Stimulated activated naive CD4-positive, alpha-beta T cell (primary cell): ENCODE results near the gene AOX1.
"Not testable (repeated sequence)": the region's sequence is repeated elsewhere in the genome, so short reads cannot be mapped to it uniquely, and the experiment has no call there.

Experiments used
- DNase-seq, 6 experiments: peaks; one replicate each; lab custom pipeline; 2025; lab: John Stamatoyannopoulos, UW

Gene AOX1

DNA sequence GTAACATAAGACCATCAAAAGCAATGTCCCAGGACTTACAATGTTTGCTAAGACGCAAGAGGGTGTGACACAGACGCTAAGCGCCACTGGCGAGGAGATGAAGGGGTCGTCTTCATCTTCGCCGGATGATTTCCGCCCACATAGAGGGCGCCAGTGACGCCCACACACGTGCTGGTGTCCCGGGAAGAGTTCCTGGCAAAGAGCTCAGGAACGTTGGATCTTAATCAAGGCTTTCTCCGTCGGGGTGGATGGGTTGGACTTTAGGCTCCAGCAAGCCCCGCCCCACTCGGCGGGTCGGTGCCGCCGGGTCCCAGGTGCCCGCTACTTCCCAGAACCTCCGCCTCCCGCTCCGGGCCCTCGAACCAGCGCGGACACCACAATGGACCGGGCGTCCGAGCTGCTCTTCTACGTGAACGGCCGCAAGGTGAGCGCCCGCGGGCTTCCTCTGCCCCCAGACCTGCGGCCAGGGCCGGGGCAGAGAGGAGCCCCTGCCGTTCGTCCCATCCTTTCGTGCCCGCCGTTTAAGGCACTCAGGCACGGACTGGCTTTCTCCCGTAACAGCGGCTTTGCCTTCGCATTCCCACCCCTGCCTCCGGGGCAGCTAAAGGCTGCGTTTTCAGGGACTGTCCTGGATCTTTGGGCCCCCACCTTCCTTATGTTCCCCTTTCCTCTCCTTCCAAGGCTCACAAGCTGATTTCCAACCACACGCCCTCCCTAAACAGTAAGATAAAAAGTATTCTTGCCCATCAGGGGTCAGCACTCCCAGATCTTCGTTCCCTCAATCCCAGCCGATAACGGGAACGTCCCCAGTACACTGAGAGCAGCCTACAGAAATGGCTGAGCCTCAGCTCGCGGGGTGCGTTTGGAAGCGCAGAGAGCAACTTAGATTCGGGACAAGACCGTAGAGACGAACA lies at the start of gene AOX1:
Gene AOX1 (plus strand): TSS at position 285 of the 914 bp plus-strand sequence. CDS start 95 bp downstream, at position 380.
- peak in 5 of 6 experiments; percentile 7 to 23 (median 10) for DNase-seq

DNA sequence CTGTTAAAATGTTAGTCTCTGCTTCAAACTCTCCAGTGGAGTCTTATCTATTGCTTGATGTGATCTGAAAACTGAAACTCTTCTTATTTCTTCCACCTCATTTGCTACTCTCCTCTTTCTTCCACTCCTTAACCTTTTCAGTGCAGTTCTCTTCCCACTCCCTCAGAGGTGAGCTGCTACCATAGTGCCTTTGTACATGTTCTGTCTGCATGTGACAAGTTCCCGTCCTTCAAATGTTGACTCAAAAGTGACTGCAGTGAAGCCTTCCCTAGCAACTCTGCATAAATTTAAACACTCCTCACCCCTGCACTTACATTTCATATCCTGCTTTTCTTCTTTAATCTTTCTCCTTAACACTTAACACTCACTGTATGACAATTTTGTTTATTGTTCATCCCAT lies 47.7 kb upstream of the AOX1 start:
- DNase-seq = no peak

DNA sequence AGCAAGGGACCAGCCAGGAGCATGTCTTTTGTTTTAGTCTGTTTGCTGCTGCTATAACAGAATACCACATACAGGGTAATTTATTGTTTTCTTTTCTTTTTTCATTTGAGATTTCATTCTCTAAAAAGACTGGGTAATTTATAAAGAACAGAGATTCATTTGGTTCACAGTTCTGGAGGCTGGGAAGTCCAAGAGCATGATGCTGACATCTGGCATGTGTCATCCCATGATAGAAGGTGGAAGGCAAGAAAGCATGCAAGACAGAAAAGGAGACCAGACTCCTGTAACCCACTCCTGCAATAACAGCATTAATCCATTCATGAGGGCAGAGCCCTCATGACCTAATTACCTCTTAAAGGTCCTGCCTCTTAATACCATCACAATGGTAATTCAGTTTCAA lies 45.0 kb upstream of the AOX1 start:
- DNase-seq = no peak

DNA sequence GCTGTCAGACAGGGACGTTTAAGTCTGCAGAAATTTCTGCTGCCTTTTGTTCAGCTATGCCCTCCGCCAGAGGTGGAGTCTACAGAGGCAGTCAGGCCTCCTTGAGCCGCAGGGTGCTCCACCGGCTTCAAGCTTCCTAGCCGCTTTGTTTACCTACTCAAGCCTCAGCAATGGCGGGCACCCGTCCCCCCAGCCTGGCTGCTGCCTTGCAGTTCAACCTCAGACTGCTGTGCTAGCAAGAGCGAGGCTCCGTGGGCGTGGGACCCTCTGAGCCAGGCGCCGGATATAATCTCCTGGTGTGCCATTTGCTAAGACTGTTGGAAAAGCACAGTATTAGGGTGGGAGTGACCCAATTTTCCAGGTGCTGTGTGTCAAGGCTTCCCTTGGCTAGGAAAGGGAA lies 19.2 kb upstream of the AOX1 start:
- DNase-seq = not testable (repeated sequence)

DNA sequence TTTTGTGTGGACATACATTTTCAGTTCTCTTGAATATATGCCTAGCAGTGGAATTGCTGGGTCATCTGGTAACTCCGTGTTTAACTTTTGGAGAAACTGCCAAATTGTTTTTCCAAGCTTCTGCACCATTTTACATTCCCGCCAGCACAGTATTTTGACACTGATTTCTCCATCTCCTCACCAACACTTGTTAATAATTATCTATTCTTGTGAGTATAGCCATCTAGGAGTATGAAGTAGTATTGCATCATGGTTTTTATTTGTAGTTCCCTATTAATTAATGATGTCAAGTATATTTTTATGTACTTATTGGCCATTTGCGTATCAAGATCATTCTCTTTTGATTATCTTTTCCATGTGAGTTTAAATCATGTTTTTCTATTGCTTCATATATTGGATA lies 17.9 kb upstream of the AOX1 start:
- DNase-seq = no peak

DNA sequence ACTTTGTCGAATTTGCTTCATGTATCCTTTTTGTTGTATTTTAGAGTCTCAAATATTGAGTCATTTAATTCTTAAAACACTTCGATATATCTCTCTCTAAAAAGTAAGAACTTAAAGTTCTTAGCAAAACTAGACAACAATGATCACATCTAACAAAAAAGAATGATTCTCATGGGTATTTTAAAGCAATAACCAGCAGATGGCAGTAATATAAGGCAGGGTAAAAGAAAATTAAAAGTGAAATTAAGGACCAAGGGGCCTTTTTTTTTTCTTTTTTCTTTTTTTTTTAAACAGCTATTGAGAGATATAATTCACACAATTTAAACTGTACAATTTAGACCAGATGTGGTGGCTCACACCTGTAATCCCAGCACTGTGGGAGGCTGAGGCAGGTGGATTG lies 9.9 kb upstream of the AOX1 start:
- peak in 2 of 6 experiments; percentile 2 to 14 for DNase-seq

GRCh38 chr2:200577027-200577426 lies 8.8 kb upstream of the AOX1 start:
- DNase-seq = no peak

DNA sequence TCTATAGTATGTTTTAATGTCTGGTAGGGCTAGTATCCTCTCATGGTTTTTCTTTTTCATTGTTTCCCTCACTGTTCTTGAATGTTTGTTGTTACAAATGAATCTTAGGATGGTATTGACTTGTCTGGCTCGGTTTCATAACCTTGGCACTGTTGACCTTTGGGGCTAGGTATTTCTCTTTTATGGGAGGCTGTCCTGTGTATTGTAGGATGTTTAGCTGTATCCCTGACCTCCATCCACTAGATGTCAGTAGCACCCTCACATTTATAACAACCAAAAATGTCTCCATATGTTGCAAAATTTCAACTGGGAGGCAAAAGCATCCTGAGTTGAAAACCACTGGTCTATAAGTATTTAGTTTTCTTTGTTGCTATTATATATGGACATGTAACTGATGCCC lies 7.0 kb upstream of the AOX1 start:
- no peak for DNase-seq

GRCh38 chr2:200584639-200585038 lies 1.2 kb upstream of the AOX1 start:
- no peak for DNase-seq

DNA sequence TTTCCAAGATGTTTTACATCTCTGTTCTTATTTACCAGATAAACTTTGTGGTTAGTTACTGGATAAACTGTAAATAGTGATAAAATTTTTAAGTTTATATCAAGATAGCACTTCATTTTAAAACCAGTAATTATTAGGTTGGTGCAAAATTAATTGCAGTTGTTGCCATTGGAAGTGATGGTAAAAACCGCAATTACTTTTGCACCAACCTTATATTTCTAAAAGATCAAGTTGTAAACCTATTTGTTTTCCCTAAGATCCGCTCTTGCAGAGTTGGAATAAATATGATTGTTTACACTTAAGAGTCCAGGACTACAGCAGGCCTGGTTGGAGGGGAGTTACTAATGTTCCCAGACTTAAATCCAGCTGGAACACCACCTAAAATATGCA lies 479 bp upstream of the AOX1 start:
- no peak for DNase-seq

DNA sequence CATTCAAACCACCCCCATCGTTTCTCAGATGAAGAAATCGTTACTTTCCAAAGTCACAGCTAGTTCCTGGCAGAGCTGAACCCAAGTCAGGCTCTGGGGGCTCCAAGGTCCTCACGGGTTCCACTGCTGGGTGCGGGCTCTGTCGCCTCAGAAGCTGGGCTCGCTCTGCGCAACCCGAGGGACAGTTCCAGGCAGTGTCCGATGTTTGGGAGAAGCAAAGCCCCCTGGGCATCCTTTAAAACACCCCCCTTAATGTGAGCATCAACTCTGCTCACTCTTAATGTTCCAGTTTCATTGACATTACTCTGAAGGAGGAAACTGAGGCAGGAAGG lies 796 bp downstream of the AOX1 start:
- no peak for DNase-seq

DNA sequence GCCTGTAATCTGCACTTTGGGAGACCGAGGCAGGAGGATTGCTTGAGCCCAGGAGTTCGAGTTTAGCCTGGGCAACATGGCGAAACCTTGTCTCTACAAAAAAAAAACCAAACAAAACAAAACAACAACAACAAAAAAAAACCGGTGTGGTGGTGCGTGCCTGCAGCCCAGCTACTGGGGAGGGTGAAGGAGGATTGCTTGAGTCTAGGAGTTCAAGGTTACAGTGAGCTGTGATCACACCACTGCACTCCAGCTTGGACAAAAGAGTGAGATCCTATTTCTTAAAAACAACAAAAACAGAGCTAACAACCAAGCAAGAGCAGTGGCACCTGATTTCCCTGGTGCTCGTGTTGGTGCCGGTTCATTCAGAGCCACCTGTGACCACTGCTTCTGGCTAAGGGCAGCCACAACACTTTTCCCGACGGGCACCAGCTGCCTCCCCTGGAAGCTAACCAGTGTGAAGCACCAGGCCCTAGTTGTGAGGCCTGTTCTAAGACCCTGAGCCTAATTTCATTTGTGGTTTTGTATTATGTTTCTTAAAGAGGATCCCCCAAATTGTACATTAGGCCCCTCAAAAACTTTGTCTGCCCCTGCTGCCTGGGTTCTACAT lies 1.3 kb downstream of the AOX1 start:
- DNase-seq = no peak

DNA sequence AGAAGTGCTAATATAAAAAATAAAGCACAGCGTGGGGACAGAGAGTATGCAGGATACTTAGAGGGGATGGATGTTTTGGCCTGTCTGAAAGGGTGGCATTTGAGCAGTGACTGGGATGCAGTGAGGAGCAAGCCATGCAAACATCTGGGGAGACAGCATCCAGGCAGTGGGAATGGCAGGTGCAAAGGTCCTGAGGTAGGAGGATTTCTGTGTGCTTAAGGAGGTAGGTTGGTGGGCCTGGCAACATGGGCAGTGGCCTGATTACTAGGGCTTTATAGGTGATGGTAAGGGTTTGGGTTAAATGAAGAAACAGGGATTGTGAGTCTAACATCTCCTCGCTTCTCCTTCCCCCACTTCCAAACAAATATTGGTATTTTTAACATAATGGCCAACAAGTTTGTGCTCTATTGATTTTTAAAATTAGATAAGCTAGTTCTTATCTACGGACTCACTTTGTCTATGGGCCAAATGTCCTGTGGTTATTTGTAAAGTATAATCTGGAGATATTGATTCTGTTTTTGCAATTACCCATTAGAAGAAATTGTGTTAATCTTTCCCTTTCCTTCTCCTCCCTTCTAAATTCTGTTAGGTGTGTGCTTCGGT lies 2.4 kb downstream of the AOX1 start:
- DNase-seq = no peak

GRCh38 chr2:200590090-200590489 lies 4.3 kb downstream of the AOX1 start:
- no peak for DNase-seq

DNA sequence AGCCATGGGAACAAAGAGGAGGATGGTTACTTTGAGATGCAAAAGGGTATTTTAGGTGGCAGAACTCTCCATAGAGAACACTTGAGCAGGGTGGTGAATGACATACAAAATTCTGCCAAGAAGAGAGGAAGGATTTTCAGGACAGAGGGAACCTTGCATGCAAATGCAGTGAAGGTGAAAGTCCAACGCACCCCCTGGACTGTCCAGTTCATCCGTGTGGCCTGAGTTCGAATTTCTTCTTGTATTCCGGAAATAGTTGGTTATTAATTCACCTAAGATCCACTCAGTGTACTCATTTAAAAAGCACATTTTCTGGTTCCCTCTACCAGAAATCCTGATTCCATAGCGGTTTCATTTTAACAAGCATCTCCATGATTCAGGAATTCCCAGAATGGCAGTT lies 5.5 kb downstream of the AOX1 start:
- DNase-seq = no peak

GRCh38 chr2:200592406-200593075 lies 6.7 kb downstream of the AOX1 start:
- no peak for DNase-seq

GRCh38 chr2:200593905-200594304 lies 8.1 kb downstream of the AOX1 start:
- no peak for DNase-seq

GRCh38 chr2:200595913-200596312 lies 10.1 kb downstream of the AOX1 start:
- no peak for DNase-seq

- DNase-seq = no peak
These were observed 11.2 kb downstream of the AOX1 start for GRCh38 chr2:200596774-200597570.

DNA sequence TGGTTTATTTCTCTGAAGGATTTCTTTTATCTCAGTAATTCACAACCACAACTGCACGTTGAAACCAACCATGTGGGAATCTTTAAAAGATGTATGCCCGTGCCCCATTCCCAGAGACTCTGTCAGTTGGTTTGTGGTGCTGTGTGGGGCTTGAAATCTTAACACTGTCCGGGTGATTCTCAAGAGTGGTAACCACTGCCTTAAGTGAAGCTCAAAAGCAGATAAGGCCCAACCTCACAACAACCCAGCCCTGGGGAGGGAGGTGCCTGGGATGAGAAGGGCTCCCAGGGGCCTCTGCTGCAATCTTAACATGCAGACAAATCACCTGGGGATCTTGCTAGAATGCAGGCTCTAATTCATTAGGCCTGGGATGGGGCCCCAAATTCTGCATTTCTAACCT lies 13.4 kb downstream of the AOX1 start:
- DNase-seq = no peak

GRCh38 chr2:200600549-200601225 lies 14.9 kb downstream of the AOX1 start:
- no peak for DNase-seq
